HG03439 (cell line): ENCODE results near the gene UBXN11.
"Not testable (repeated sequence)": the region's sequence is repeated elsewhere in the genome, so short reads cannot be mapped to it uniquely, and the experiment has no call there.

Experiments
- ATAC-seq: cut with Tn5 transposase; IDR thresholded peaks from one replicate; pipeline ENCODE4 v1.9.1; 2021; ENCODE audit warnings: mild to moderate bottlenecking, moderate library complexity; ENCODE audit not compliant: unreplicated experiment

Gene UBXN11

GRCh38 chr1:26336477-26337205 lies 30.2 kb upstream of the UBXN11 start:
- peak; percentile 66 for ATAC-seq

GRCh38 chr1:26335774-26336476 lies 29.5 kb upstream of the UBXN11 start:
- no peak for ATAC-seq

- ATAC-seq: not testable (repeated sequence)
These were observed 26.9 kb upstream of the UBXN11 start for GRCh38 chr1:26333312-26333711.

GRCh38 chr1:26330276-26330675 lies 23.8 kb upstream of the UBXN11 start:
- no peak for ATAC-seq

- not testable (repeated sequence) for ATAC-seq
These were observed 22.9 kb upstream of the UBXN11 start for GRCh38 chr1:26329380-26329779.

- no peak for ATAC-seq
These were observed 22.2 kb upstream of the UBXN11 start for GRCh38 chr1:26328597-26328996.

- ATAC-seq: no peak
These were observed 21.5 kb upstream of the UBXN11 start for GRCh38 chr1:26327956-26328362.

GRCh38 chr1:26324550-26324949 lies 18.1 kb upstream of the UBXN11 start:
- no peak for ATAC-seq

GRCh38 chr1:26323382-26323781 lies 16.9 kb upstream of the UBXN11 start:
- ATAC-seq: no peak

- no peak for ATAC-seq
These were observed 15.6 kb upstream of the UBXN11 start for GRCh38 chr1:26322042-26322331.

- no peak for ATAC-seq
These were observed 15.0 kb upstream of the UBXN11 start for GRCh38 chr1:26321315-26322041.

GRCh38 chr1:26320896-26321295 lies 14.5 kb upstream of the UBXN11 start:
- ATAC-seq: no peak

- ATAC-seq: no peak
These were observed 12.1 kb upstream of the UBXN11 start for GRCh38 chr1:26318338-26319064.

GRCh38 chr1:26317612-26318337 lies 11.3 kb upstream of the UBXN11 start, which contains the start of gene CD52:
CD52 (plus strand) TSS chr1:26317958; CDS start chr1:26318018, 60 bp downstream.
- no peak for ATAC-seq

- ATAC-seq: no peak
These were observed 10.7 kb upstream of the UBXN11 start for GRCh38 chr1:26317146-26317545.

- ATAC-seq: no peak
These were observed 9.7 kb upstream of the UBXN11 start for GRCh38 chr1:26315874-26316850.

- ATAC-seq: no peak
These were observed 8.1 kb upstream of the UBXN11 start for GRCh38 chr1:26314501-26314900.

- not testable (repeated sequence) for ATAC-seq
These were observed 1.8 kb upstream of the UBXN11 start for GRCh38 chr1:26307966-26308899.
